CD4-positive, alpha-beta T cell (primary cell): ENCODE data around the gene APIP. TPM values are rescaled to one million over a fixed set of nuclear protein-coding genes. Genes with fewer than 3 reads are reported as not detected.
"Not testable (repeated sequence)": the region's sequence is repeated elsewhere in the genome, so short reads cannot be mapped to it uniquely, and the experiment has no call there.

Experiments
- ATAC-seq: fragments of 200-7000 bp; cut with Tn5 transposase; one replicate; pipeline ENCODE4 v1.10.0; 2022; ENCODE audit warnings: mild to moderate bottlenecking; ENCODE audit not compliant: poor library complexity
- CTCF ChIA-PET: fragments of 350-600 bp; sonication (Branson Sonifier 250); formaldehyde crosslinking; loops from one replicate; lab custom pipeline; 2021; ENCODE audit warnings: antibody characterized with exemption, inconsistent platforms; lab: Charles Lee
- POLR2A ChIA-PET: fragments of 350-600 bp; sonication (Branson Sonifier 250); formaldehyde crosslinking; loops from one replicate; lab custom pipeline; 2021; ENCODE audit warnings: antibody characterized with exemption, inconsistent platforms; lab: Charles Lee
- DNase-seq, 14 experiments: peaks; one replicate each; pipeline ENCODE4 v3.0.0-alpha.2; 2013 to 2020; ENCODE audit warnings: mixed read lengths in 2 of 14
- H3K27ac ChIP-seq, 2 donors: one replicate each; pipeline versions ENCODE4 v1.5.1 to v1.7.0; 2013; ENCODE audit warnings: low read length in 2 of 2, low read depth in 1 of 2, mild to moderate bottlenecking in 1 of 2
- H3K27me3 ChIP-seq, 2 experiments: 1 replicate in 1 of 2; 2 replicates in 1 of 2; pipeline versions ENCODE4 v1.6.1 to v1.7.0; 2013; ENCODE audit warnings: low read length in 2 of 2, control low read depth in 1 of 2, mild to moderate bottlenecking in 1 of 2, moderate library complexity in 1 of 2; ENCODE audit not compliant: insufficient read depth in 2 of 2, control insufficient read depth in 1 of 2
- H3K36me3 ChIP-seq: one replicate; pipeline ENCODE4 v1.6.1; 2013; ENCODE audit warnings: low read length, control low read depth; ENCODE audit not compliant: insufficient read depth
- H3K4me1 ChIP-seq: one replicate; pipeline ENCODE4 v1.6.1; 2013; ENCODE audit warnings: low read length, control low read depth; ENCODE audit not compliant: insufficient read depth
- H3K4me3 ChIP-seq: one replicate; pipeline ENCODE4 v1.5.1; 2013; ENCODE audit warnings: mild to moderate bottlenecking, low read length, moderate library complexity
- H3K9me3 ChIP-seq, 2 experiments: 1 replicate in 1 of 2; 2 replicates in 1 of 2; pipeline versions ENCODE4 v1.6.1 to v1.7.0; 2013; ENCODE audit warnings: low read length in 2 of 2, mild to moderate bottlenecking in 2 of 2, control low read depth in 1 of 2, moderate library complexity in 1 of 2; ENCODE audit not compliant: control insufficient read depth in 1 of 2, insufficient read depth in 1 of 2
- H3K27ac Mint-ChIP-seq: one replicate; pipeline ENCODE4 v1.8.0; 2020; ENCODE audit warnings: mixed read lengths
- H3K27me3 Mint-ChIP-seq: one replicate; pipeline ENCODE4 v1.8.0; 2021; ENCODE audit warnings: mixed read lengths
- H3K36me3 Mint-ChIP-seq: one replicate; pipeline ENCODE4 v1.8.0; 2021; ENCODE audit warnings: low read depth, mixed read lengths
- H3K4me1 Mint-ChIP-seq: one replicate; pipeline ENCODE4 v1.8.0; 2021; ENCODE audit warnings: low read depth, mixed read lengths
- H3K4me3 Mint-ChIP-seq: one replicate; pipeline ENCODE4 v1.8.0; 2020; ENCODE audit warnings: mild to moderate bottlenecking, mixed read lengths
- H3K9me3 Mint-ChIP-seq: one replicate; pipeline ENCODE4 v1.8.0; 2020; ENCODE audit warnings: mixed read lengths
- CTCF ChIP-seq: fragments of 200-600 bp; IDR thresholded peaks from one replicate; pipeline ENCODE4 v1.8.0; 2022; ENCODE audit warnings: antibody characterized with exemption, mild to moderate bottlenecking
- intact Hi-C, 2 experiments: fragments of 100-400 bp; cut with DNase I in 1 of 2; cut with micrococcal nuclease in 1 of 2; formaldehyde crosslinking; loops; one replicate each; pipeline versions ENCODE4 v1.15.1 to v1.9.0; 2023 to 2025; cut with DNase I, micrococcal nuclease
- total RNA-seq, 174 experiments: library from RNA in 2 of 174; stranded (reverse) in 2 of 174; gene quantifications; one replicate each; pipeline ENCODE4 v1.2.3 and lab custom pipeline; 2021 to 2026

The APIP gene
- total RNA-seq, 2 experiments from 2014 or later: 7.1 to 8.3 TPM

- ATAC-seq (no peak), DNase-seq (no peak)
- Mint-ChIP-seq H3K4me3 (no peak overlapping the region), H3K9me3 (peaks cover 14% of the 10 kb centered on the region), H3K36me3 (peaks cover 79% of the 10 kb centered on the region), H3K27ac (no peak overlapping the region), H3K27me3 (no peaks in the 10 kb centered on the region), H3K4me1 (no peaks in the 10 kb centered on the region)
- Histone ChIP-seq H3K9me3 (peaks cover 28 to 47% of the 10 kb centered on the region in 2 experiments), H3K36me3 (peaks cover 6% of the 10 kb centered on the region), H3K27me3 (no peaks in the 10 kb centered on the region), H3K27ac (no peak overlapping the region), H3K4me3 (no peak overlapping the region), H3K4me1 (no peaks in the 10 kb centered on the region)
- intact Hi-C loops: no loop called here
- no peak for TF ChIP-seq CTCF
- ChIA-PET POLR2A (interaction anchor here (0.6 kb wide), 1 partner anchor 16 kb away, joined by 3 read pairs; no protein-coding TSS in a partner anchor), CTCF (no interaction called here)
These were observed 18.9 kb downstream of the APIP start for GRCh38 chr11:34897171-34897870.

GRCh38 chr11:34896191-34896590, 20.0 kb downstream of the APIP start:
- DNase-seq, ATAC-seq, CTCF ChIA-PET, H3K27ac ChIP-seq, H3K27ac Mint-ChIP-seq, H3K4me1 Mint-ChIP-seq, H3K27me3 Mint-ChIP-seq, intact Hi-C loops, H3K36me3 ChIP-seq, POLR2A ChIA-PET, H3K4me3 ChIP-seq, H3K27me3 ChIP-seq, H3K4me3 Mint-ChIP-seq, H3K4me1 ChIP-seq: not testable (repeated sequence)
- Mint-ChIP-seq H3K36me3 (peaks cover 70% of the 10 kb centered on the region), H3K9me3 (peaks cover 14% of the 10 kb centered on the region)
- H3K9me3 ChIP-seq: peaks cover 25 to 38% of the 10 kb centered on the region in 2 experiments

- POLR2A ChIA-PET: interaction anchor here (0.6 kb wide), 1 partner anchor 798 kb away, joined by 3 read pairs; no protein-coding TSS in a partner anchor
- H3K9me3 ChIP-seq: peaks cover 4 to 12% of the 10 kb centered on the region in 2 experiments
- H3K4me3 ChIP-seq: no peak overlapping the region
- H3K4me1 ChIP-seq: no peaks in the 10 kb centered on the region
- intact Hi-C loops: no loop called here
- H3K36me3 Mint-ChIP-seq: peaks cover 62% of the 10 kb centered on the region
- no peak overlapping the region for H3K27ac Mint-ChIP-seq
- no peak for TF ChIP-seq CTCF
- H3K27me3 ChIP-seq: no peaks in the 10 kb centered on the region
- ATAC-seq (no peak), DNase-seq (no peak)
- H3K4me1 Mint-ChIP-seq: no peaks in the 10 kb centered on the region
- H3K27ac ChIP-seq: no peak overlapping the region
- peaks cover 3% of the 10 kb centered on the region for H3K36me3 ChIP-seq
- no peaks in the 10 kb centered on the region for H3K27me3 Mint-ChIP-seq
- H3K4me3 Mint-ChIP-seq: no peak overlapping the region
- CTCF ChIA-PET: no interaction called here
- peaks cover 10% of the 10 kb centered on the region for H3K9me3 Mint-ChIP-seq
These were observed 22.8 kb downstream of the APIP start for GRCh38 chr11:34893416-34893815.
